Measurements from ENCODE around the gene DOCK8.
"Not testable (repeated sequence)": the region's sequence is repeated elsewhere in the genome, so short reads cannot be mapped to it uniquely, and the experiment has no call there.

Gene DOCK8

GRCh38 chr9:211557-211956 is 3.1 kb upstream of the DOCK8 start:
- TF ChIP-seq CSRNP3 (CRISPR knock-in tag; IDR thresholded peaks at IDR 0.05): no peak
- ATAC-seq: no peak

- no peak for TF ChIP-seq ISL1 (CRISPR knock-in tag; IDR thresholded peaks at IDR 0.05)
- no peak for TF ChIP-seq CSRNP3 (CRISPR knock-in tag; IDR thresholded peaks at IDR 0.05)
- no peak for TF ChIP-seq TSHZ2 (CRISPR knock-in tag; IDR thresholded peaks at IDR 0.05)
- TF ChIP-seq ARNTL (CRISPR knock-in tag; IDR thresholded peaks at IDR 0.05; ENCODE audit: borderline replicate concordance, low read depth): no peak
- no peak for TF ChIP-seq ZNF70 (CRISPR knock-in tag; IDR thresholded peaks at IDR 0.05)
- no peak for TF ChIP-seq ZFP30 (CRISPR knock-in tag; IDR thresholded peaks at IDR 0.05)
- no peak for TF ChIP-seq POU6F1 (CRISPR knock-in tag; IDR thresholded peaks at IDR 0.05; ENCODE audit: borderline replicate concordance, low read depth)
- TF ChIP-seq SNAI2 (CRISPR knock-in tag; IDR thresholded peaks at IDR 0.05): no peak
- no peak for TF ChIP-seq CREB5 (CRISPR knock-in tag; IDR thresholded peaks at IDR 0.05; ENCODE audit: low read depth)
- no peak for TF ChIP-seq PPARA (CRISPR knock-in tag; IDR thresholded peaks at IDR 0.05; ENCODE audit: borderline replicate concordance)
- no peak for TF ChIP-seq GLIS3 (CRISPR knock-in tag; IDR thresholded peaks at IDR 0.05)
- no peak for TF ChIP-seq CSDC2 (CRISPR knock-in tag; IDR thresholded peaks at IDR 0.05)
- no peak for TF ChIP-seq RARB (CRISPR knock-in tag; IDR thresholded peaks at IDR 0.05)
- no peak for ATAC-seq
These were observed 2.4 kb upstream of the DOCK8 start for GRCh38 chr9:212297-212696.

- ATAC-seq: not testable (repeated sequence)
These were observed 764 bp upstream of the DOCK8 start for GRCh38 chr9:213901-214300.

GRCh38 chr9:214351-214647 is 366 bp upstream of the DOCK8 start:
- no peak for TF ChIP-seq ARNTL (CRISPR knock-in tag; IDR thresholded peaks at IDR 0.05; ENCODE audit: borderline replicate concordance, low read depth)
- no peak for TF ChIP-seq TCF4 (CRISPR knock-in tag; IDR thresholded peaks at IDR 0.05; ENCODE audit: borderline replicate concordance)
- no peak for TF ChIP-seq SNAI2 (CRISPR knock-in tag; IDR thresholded peaks at IDR 0.05)
- TF ChIP-seq RARB (CRISPR knock-in tag; IDR thresholded peaks at IDR 0.05): no peak
- TF ChIP-seq ZNF8 (CRISPR knock-in tag; IDR thresholded peaks at IDR 0.05): no peak
- no peak for TF ChIP-seq TOX (CRISPR knock-in tag; IDR thresholded peaks at IDR 0.05; ENCODE audit: borderline replicate concordance)
- no peak for TF ChIP-seq CSRNP3 (CRISPR knock-in tag; IDR thresholded peaks at IDR 0.05)
- TF ChIP-seq ZC3H10 (CRISPR knock-in tag; IDR thresholded peaks at IDR 0.05): no peak
- TF ChIP-seq BACH2 (CRISPR knock-in tag; IDR thresholded peaks at IDR 0.05; ENCODE audit: borderline replicate concordance): no peak
- TF ChIP-seq ESRRG (CRISPR knock-in tag; IDR thresholded peaks at IDR 0.05): no peak
- TF ChIP-seq CREB5 (CRISPR knock-in tag; IDR thresholded peaks at IDR 0.05; ENCODE audit: low read depth): no peak
- TF ChIP-seq GLIS3 (CRISPR knock-in tag; IDR thresholded peaks at IDR 0.05): no peak

More at GRCh38 chr9:214351-214647, 366 bp upstream of the DOCK8 start:
- ATAC-seq: no peak

All from SK-N-SH treated with all-trans-retinoic acid at 6 μM for 48 hours (cell line).